ENCODE measurements around the gene ZBTB7A.

GRCh38 chr19:4063369-4064148, 3.1 kb downstream of the ZBTB7A start:
- TF ChIP-seq CTCF (IDR thresholded peaks at IDR 0.05; ENCODE audit: low read depth, low read length) (no peak), POLR2A (IDR thresholded peaks at IDR 0.05; ENCODE audit: extremely low read depth, insufficient read length) (no peak)

Data from NB4 (cell line).